NCI-H345 (cell line): ENCODE data around the gene MMRN2.

Source experiments
- DNase-seq: peaks from one replicate; lab custom pipeline; 2025; lab: John Stamatoyannopoulos, UW

MMRN2 gene

GRCh38 chr10:86888585-86889381 lies 68.6 kb downstream of the MMRN2 start:
- DNase-seq, result no peak
